HG02763 (cell line): Measurements from ENCODE around the gene INTS2.
"Not testable (repeated sequence)": the region's sequence is repeated elsewhere in the genome, so short reads cannot be mapped to it uniquely, and the experiment has no call there.

ENCODE experiments used
- ATAC-seq: cut with Tn5 transposase; IDR thresholded peaks from one replicate; pipeline ENCODE4 v1.9.1; 2021; ENCODE audit warnings: mild to moderate bottlenecking, moderate library complexity; ENCODE audit not compliant: unreplicated experiment

Gene INTS2

GRCh38 chr17:61825448-61826137, 102.2 kb downstream of the INTS2 start:
- no peak for ATAC-seq

DNA sequence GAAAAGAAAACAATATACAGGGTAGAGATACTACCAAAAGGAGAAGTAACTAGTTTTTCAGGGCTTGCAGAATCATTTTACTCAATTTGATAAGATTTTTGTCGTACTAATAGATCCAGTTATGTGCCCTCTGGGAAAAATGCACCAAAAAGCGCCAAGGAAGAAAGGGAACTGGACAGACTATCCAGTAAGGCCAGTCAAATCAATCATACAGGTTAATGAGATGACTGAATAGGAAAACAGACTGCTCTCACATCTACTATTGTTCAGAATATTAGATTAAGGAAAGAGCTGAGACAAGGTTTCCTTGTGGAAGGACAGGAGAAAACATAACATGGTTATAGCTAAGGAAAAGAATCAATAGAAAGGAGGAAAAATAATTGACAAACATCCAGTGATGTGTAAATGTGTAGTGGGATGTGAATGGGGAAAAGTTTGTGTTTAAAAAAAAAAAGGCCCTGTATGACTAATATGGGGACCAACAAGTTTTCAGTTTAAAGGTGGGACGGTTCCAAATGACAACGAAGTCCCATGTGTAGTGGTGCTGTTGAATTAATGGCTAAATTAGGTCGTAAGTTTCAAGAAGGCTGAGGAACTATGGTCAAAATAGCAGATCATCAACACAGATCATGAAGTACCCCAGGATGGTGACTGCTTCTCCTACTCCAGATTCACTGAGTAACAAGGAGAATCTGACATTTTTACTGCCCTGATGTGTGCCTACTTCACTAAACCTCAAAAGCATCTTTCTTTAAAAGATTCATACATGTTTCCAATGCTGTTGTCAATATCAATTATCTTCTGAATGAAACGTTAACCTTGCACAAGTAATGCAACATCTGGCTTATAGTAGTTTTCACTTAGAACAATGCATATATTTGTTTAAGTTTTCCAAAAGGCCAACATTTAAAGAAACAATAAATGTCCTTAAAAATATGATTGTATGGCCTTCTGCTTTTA, 105.2 kb downstream of the INTS2 start:
- no peak for ATAC-seq

DNA sequence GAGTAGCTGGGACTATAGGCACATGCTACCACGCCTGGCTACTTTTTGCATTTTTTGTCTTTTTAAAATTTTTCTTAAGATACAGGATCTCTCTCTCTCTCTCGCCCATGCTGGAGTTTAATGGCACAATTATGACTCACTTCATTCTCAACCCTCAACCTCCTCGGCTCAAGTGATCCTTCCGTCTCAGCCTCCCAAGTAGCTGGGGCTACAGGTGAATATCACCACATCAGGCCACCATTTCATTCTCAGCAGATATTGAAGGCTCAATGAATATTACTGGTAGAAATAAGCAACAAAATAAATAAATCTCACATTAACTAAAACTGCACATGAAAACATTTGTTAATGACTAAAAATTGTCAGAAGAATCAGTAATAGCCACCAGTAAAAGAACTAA, 106.1 kb downstream of the INTS2 start:
- ATAC-seq: no peak

DNA sequence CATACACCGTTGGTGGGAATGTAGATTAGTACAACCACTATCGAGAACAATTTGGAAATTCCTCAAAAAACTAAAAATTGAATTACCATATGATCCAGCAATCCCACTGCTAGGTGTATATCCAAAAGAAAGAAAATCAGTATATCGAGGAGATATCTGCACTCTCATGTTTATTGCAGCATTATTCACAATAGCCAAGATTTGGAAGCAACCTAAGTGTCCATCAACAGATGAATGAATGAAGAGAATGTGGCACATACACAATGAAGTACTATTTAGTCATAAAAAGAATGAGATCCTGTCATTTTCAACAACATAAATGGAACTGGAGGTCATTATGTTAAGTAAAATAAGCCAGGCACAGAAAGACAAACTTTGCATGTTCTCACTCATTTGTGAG, 108.5 kb downstream of the INTS2 start:
- not testable (repeated sequence) for ATAC-seq

GRCh38 chr17:61818225-61818624, 109.6 kb downstream of the INTS2 start:
- no peak for ATAC-seq

GRCh38 chr17:61817452-61817851, 110.3 kb downstream of the INTS2 start:
- ATAC-seq: no peak

GRCh38 chr17:61816538-61816937, 111.2 kb downstream of the INTS2 start:
- no peak for ATAC-seq

DNA sequence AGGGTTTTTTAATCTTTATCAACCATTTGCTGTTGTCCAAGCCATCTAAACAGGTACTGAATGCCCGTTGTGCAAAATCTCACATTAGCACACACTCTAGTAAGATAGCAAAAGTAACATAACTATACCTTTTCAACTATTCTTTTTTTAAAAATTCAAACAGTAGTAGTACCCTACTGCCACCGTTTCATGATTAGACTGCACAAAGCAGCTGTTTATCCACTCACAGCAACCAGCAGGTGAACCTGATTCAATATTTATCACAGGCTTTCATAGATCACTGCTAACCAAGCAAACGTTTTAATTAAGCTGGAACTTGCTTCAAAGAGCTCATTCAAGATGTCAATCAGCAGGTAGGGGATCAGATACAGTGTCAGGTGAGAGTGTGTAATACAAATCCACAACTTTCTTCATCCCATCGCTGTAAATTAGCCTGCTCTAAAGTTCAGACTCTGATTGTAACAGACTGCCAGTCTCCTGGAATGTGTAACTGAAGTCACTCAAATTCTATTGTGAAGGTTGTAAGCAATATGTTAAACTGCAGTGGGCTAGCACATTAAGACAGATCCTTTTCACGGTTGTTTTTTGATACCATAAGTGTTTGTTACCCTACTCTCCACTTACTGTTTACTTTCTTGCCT, 111.8 kb downstream of the INTS2 start:
- ATAC-seq: no peak
